Calu3 (cell line): ENCODE measurements around the gene PLCXD3. TPM values are rescaled to one million over a fixed set of nuclear protein-coding genes. Genes with fewer than 3 reads are reported as not detected.

Source experiments
- BruUV-seq: library from RNA; stranded (reverse); fragments of 400-500 nt; replicated peaks from 2 replicates; lab custom pipeline; 2021; lab: Mats Ljungman, UMichigan
- CTCF ChIA-PET: fragments of 300-600 bp; sonication (Branson Sonifier 250); formaldehyde crosslinking; loops from one replicate; lab custom pipeline; 2022; ENCODE audit warnings: antibody characterized with exemption; lab: Charles Lee
- DNase-seq: peaks from one replicate; pipeline ENCODE4 v3.0.0; 2022
- H3K27ac Mint-ChIP-seq: one replicate; pipeline ENCODE4 v1.8.0; 2022; ENCODE audit warnings: mixed read lengths; ENCODE audit not compliant: unreplicated experiment
- H3K27me3 Mint-ChIP-seq: one replicate; pipeline ENCODE4 v1.8.0; 2022; ENCODE audit warnings: mixed read lengths; ENCODE audit not compliant: unreplicated experiment
- H3K36me3 Mint-ChIP-seq: one replicate; pipeline ENCODE4 v1.8.0; 2022; ENCODE audit warnings: mild to moderate bottlenecking, moderate library complexity, mixed read lengths; ENCODE audit not compliant: insufficient read depth, unreplicated experiment
- H3K4me1 Mint-ChIP-seq: one replicate; pipeline ENCODE4 v1.8.0; 2022; ENCODE audit warnings: mild to moderate bottlenecking, low read depth, mixed read lengths; ENCODE audit not compliant: unreplicated experiment
- H3K4me3 Mint-ChIP-seq: one replicate; pipeline ENCODE4 v1.8.0; 2022; ENCODE audit warnings: mild to moderate bottlenecking, low read depth, moderate library complexity, mixed read lengths; ENCODE audit not compliant: unreplicated experiment
- H3K9me3 Mint-ChIP-seq: one replicate; pipeline ENCODE4 v1.8.0; 2022; ENCODE audit warnings: low read depth, mixed read lengths; ENCODE audit not compliant: unreplicated experiment
- intact Hi-C: fragments of 100-400 bp; cut with micrococcal nuclease; formaldehyde crosslinking; loops from one replicate; pipeline ENCODE4 v1.10.0; 2022; ENCODE audit not compliant: unreplicated experiment
- total RNA-seq: library from RNA; stranded (reverse); gene quantifications from 2 replicates; pipeline ENCODE4 v1.2.3, GENCODE V29; 2022
- TF ChIP-seq, protein P1 (sequence below): fragments of 200-600 bp; IDR thresholded peaks from one replicate; pipeline ENCODE4 v1.8.0; 2022; ENCODE audit warnings: antibody characterized with exemption; ENCODE audit not compliant: unreplicated experiment

The PLCXD3 gene
- total RNA-seq, 1 experiment from 2014 or later = not detected

DNA sequence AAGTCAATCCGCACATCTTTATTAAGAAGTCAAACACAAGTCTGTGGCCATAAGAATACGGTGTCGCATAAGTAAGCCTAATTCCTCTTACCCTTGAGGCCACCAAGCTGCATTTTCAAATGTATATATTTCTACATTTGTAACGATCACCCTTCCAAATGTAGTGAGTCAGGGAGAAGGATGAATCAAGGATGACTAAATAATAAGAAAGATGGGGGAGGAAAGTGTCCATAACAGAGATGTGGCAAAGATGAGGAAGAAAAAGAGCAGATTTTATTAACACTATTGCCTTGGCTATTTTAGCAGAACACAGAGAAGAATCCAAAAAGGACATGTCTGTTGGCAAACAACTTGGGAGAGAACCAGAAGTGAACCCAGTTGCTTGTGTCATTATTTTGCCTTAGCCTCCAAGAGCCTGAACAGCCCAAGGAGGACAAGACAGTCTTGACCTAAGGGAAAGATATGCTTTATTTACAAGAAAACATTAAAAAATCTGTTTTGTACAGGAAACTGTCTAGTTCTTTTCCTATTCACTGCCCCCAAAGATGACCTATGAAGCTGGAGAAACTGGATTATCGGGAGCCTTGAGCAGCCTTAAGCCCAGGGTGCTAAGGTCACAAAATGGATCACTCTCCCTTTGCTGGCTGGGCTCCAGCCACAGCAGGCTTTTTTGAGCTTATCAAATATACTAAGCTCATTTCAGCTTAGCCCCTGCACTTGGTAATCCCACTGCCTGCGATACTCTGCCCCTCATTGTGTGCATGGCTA is 101.5 kb downstream of the PLCXD3 start:
- TF ChIP-seq, protein P1, sequence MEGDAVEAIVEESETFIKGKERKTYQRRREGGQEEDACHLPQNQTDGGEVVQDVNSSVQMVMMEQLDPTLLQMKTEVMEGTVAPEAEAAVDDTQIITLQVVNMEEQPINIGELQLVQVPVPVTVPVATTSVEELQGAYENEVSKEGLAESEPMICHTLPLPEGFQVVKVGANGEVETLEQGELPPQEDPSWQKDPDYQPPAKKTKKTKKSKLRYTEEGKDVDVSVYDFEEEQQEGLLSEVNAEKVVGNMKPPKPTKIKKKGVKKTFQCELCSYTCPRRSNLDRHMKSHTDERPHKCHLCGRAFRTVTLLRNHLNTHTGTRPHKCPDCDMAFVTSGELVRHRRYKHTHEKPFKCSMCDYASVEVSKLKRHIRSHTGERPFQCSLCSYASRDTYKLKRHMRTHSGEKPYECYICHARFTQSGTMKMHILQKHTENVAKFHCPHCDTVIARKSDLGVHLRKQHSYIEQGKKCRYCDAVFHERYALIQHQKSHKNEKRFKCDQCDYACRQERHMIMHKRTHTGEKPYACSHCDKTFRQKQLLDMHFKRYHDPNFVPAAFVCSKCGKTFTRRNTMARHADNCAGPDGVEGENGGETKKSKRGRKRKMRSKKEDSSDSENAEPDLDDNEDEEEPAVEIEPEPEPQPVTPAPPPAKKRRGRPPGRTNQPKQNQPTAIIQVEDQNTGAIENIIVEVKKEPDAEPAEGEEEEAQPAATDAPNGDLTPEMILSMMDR = no peak
- Mint-ChIP-seq H3K4me3 (no peak overlapping the region), H3K4me1 (peaks cover 10% of the 10 kb centered on the region), H3K36me3 (no peaks in the 10 kb centered on the region), H3K27ac (no peak overlapping the region), H3K27me3 (no peaks in the 10 kb centered on the region), H3K9me3 (no peaks in the 10 kb centered on the region)
- no peak for DNase-seq
- no TSS peak for BruUV-seq
- CTCF ChIA-PET = no interaction called here
- intact Hi-C loops = no loop called here

DNA sequence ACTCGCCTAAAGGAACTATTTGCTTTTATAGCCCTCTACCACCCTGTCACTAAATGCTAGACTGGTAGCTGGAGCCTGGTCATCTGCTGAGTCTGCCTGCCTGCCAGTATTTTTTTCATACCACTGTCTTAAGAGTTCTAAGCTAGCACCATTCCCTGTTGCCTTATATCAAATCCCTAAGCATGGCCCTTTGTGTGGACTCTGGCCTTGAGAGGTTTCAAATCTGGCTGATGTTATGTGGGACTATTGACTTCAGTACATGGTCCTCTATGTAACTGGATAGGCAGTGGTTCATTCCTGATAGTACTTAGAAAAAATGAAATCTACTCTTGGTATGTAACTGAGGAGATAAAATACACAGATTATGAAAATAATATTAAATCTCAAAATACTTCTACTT is 103.5 kb downstream of the PLCXD3 start:
- Mint-ChIP-seq H3K4me3 (no peak overlapping the region), H3K27ac (no peak overlapping the region), H3K27me3 (no peaks in the 10 kb centered on the region), H3K36me3 (no peaks in the 10 kb centered on the region), H3K9me3 (no peaks in the 10 kb centered on the region), H3K4me1 (peaks cover 10% of the 10 kb centered on the region)
- no TSS peak for BruUV-seq
- CTCF ChIA-PET = no interaction called here
- TF ChIP-seq, protein P1 = no peak
- intact Hi-C loops = no loop called here
- no peak for DNase-seq

DNA sequence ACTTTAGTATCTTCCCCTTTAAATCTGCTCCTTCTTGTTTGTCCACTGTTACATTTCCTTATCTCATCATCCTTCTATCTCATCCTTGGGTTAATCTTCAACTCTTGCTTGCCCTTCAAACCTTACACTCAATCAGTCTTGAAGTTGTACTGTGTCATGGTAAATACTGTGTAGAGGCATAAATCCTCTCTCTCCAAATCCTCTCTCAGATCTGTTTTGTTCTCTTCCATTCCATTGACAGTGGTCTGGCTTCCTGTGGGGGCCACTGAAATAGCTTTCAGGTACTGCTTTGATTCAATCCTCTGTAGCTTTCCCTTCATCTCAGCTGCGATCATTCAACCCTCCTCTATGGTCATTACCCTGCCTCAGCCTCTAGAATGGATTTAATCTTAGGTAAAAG is 104.0 kb downstream of the PLCXD3 start:
- CTCF ChIA-PET = no interaction called here
- Mint-ChIP-seq H3K27ac (no peak overlapping the region), H3K4me3 (no peak overlapping the region), H3K4me1 (peaks cover 10% of the 10 kb centered on the region), H3K9me3 (no peaks in the 10 kb centered on the region), H3K27me3 (no peaks in the 10 kb centered on the region), H3K36me3 (no peaks in the 10 kb centered on the region)
- BruUV-seq = no TSS peak
- no peak for DNase-seq
- TF ChIP-seq, protein P1 = no peak
- intact Hi-C loops = no loop called here

DNA sequence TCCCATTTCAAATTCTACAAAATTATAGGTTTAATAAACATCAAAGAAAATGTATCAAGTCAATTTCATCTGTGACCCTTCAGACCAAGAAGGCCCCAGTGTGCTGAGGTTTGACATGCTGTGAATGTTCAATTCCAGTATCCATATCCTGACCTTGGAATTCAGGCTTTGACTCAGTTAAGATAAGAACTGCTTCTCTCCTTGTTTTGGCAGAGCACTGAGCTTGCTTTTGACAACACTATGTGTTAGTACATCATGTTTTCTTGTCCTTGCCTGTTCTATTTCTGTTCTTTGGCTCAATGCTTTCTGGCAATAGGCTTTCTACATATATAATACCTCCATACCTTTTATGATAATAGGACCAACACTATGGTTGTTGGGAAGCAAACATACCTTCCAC is 105.6 kb downstream of the PLCXD3 start:
- TF ChIP-seq, protein P1 = no peak
- no peak for DNase-seq
- Mint-ChIP-seq H3K27me3 (no peaks in the 10 kb centered on the region), H3K4me1 (peaks cover 10% of the 10 kb centered on the region), H3K36me3 (no peaks in the 10 kb centered on the region), H3K9me3 (no peaks in the 10 kb centered on the region), H3K27ac (no peak overlapping the region), H3K4me3 (no peak overlapping the region)
- CTCF ChIA-PET = no interaction called here
- BruUV-seq = no TSS peak
- intact Hi-C loops = no loop called here
